K562 (cell line): ENCODE data around the gene PGS1.

Experiments
- SLC30A9 ChIP-seq: fragments of 250-450 bp; sonication (Bioruptor Pico); IDR thresholded peaks from 2 replicates; pipeline ENCODE4 v1.8.0; 2022; ENCODE audit warnings: mild to moderate bottlenecking, moderate library complexity
- TFAM ChIP-seq: fragments of 250-450 bp; sonication (Bioruptor Pico); conservative IDR thresholded peaks from 2 replicates; pipeline ENCODE4 v1.5.0; 2021; ENCODE audit warnings: mild to moderate bottlenecking, moderate library complexity
- TF ChIP-seq, protein P1 (sequence below): conservative IDR thresholded peaks from 2 replicates; pipeline ENCODE4 v1.6.1; 2011; ENCODE audit warnings: low read depth, mild to moderate bottlenecking, low read length; ENCODE audit not compliant: control insufficient read depth

GRCh38 chr17:78330570-78331224 is 47.8 kb upstream of the PGS1 start:
- TF ChIP-seq TFAM (CRISPR knock-in tag): no peak
- no peak for TF ChIP-seq SLC30A9 (CRISPR knock-in tag)
- TF ChIP-seq, protein P1, sequence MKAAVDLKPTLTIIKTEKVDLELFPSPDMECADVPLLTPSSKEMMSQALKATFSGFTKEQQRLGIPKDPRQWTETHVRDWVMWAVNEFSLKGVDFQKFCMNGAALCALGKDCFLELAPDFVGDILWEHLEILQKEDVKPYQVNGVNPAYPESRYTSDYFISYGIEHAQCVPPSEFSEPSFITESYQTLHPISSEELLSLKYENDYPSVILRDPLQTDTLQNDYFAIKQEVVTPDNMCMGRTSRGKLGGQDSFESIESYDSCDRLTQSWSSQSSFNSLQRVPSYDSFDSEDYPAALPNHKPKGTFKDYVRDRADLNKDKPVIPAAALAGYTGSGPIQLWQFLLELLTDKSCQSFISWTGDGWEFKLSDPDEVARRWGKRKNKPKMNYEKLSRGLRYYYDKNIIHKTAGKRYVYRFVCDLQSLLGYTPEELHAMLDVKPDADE: no peak
